Neural progenitor cell (in vitro differentiated cells): ENCODE data around the gene FOXO3B.
"Not testable (repeated sequence)": the region's sequence is repeated elsewhere in the genome, so short reads cannot be mapped to it uniquely, and the experiment has no call there.

Source experiments
- EZH2 ChIP-seq: fragments of 200-600 bp; sonication (generic); IDR thresholded peaks from 2 replicates; pipeline ENCODE4 v1.6.1; 2017; ENCODE audit warnings: antibody characterized with exemption, mild to moderate bottlenecking, moderate library complexity
- EZH2phosphoT487 ChIP-seq: fragments of 200-600 bp; sonication (generic); IDR thresholded peaks from 2 replicates; pipeline ENCODE4 v1.6.1; 2017; ENCODE audit warnings: antibody characterized with exemption
- TF ChIP-seq, protein P1 (sequence below): fragments of 200-600 bp; sonication (generic); IDR thresholded peaks from 2 replicates; pipeline ENCODE4 v1.5.1; 2017; ENCODE audit warnings: antibody characterized with exemption, mild to moderate bottlenecking

DNA sequence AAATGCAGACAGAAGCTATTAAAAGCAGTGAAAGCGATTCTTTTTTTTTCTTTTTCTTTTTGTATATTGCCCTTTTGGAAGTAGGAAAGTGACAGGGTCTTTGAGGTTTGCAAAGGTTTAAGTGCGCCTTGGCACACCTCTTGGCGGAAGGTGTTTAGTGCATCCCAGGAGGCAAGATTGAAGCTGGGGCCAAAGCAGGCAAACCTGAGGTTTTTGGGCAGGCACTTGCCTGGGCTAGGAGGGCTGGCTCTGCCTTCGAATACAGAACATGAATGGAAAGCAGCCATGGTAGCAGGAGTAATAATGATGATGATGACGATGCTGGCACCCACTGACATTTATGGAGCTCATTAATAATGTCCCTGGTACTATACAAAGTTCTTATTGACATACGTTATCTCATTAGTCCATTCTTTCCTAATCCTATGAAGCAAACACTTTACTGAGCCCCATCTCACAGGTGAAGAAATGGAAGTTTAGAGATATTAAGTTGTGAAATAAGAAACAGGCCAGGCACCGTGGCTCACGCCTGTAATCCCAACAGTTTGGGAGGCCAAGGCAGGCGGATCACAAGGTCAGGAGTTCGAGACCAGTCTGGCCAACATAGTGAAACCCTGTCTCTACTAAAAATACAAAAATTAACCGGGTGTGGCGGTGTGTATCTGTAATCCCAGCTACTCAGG, 37.5 kb upstream of the FOXO3B start:
- TF ChIP-seq, protein P1, sequence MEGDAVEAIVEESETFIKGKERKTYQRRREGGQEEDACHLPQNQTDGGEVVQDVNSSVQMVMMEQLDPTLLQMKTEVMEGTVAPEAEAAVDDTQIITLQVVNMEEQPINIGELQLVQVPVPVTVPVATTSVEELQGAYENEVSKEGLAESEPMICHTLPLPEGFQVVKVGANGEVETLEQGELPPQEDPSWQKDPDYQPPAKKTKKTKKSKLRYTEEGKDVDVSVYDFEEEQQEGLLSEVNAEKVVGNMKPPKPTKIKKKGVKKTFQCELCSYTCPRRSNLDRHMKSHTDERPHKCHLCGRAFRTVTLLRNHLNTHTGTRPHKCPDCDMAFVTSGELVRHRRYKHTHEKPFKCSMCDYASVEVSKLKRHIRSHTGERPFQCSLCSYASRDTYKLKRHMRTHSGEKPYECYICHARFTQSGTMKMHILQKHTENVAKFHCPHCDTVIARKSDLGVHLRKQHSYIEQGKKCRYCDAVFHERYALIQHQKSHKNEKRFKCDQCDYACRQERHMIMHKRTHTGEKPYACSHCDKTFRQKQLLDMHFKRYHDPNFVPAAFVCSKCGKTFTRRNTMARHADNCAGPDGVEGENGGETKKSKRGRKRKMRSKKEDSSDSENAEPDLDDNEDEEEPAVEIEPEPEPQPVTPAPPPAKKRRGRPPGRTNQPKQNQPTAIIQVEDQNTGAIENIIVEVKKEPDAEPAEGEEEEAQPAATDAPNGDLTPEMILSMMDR = not testable (repeated sequence)
- TF ChIP-seq EZH2, EZH2phosphoT487: not testable (repeated sequence)
